VCaP (cell line): ENCODE measurements around the gene CYP27A1.

Experiments used
- H3K27ac ChIP-seq: fragments of 450-650 bp; 2 replicates; pipeline ENCODE4 v1.5.1; 2017
- TF ChIP-seq, protein P1 (sequence below): fragments of 450-650 bp; conservative IDR thresholded peaks from 2 replicates; pipeline ENCODE4 v1.5.1; 2017; ENCODE audit warnings: mild to moderate bottlenecking, moderate library complexity

The CYP27A1 gene

DNA sequence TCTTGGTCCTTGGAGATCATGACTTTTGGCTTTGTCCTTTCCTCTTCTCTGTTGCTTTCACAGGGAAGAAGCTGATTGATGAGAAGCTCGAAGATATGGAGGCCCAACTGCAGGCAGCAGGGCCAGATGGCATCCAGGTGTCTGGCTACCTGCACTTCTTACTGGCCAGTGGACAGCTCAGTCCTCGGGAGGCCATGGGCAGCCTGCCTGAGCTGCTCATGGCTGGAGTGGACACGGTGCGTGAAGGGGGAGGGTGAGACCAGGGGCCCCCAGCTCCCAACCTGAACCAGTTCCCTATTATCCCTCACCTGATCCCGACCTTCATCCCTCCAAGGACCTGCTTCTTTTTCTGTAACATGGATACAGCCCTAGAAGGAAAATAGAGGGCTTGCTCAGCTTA lies 30.9 kb downstream of the CYP27A1 start:
- TF ChIP-seq, protein P1, sequence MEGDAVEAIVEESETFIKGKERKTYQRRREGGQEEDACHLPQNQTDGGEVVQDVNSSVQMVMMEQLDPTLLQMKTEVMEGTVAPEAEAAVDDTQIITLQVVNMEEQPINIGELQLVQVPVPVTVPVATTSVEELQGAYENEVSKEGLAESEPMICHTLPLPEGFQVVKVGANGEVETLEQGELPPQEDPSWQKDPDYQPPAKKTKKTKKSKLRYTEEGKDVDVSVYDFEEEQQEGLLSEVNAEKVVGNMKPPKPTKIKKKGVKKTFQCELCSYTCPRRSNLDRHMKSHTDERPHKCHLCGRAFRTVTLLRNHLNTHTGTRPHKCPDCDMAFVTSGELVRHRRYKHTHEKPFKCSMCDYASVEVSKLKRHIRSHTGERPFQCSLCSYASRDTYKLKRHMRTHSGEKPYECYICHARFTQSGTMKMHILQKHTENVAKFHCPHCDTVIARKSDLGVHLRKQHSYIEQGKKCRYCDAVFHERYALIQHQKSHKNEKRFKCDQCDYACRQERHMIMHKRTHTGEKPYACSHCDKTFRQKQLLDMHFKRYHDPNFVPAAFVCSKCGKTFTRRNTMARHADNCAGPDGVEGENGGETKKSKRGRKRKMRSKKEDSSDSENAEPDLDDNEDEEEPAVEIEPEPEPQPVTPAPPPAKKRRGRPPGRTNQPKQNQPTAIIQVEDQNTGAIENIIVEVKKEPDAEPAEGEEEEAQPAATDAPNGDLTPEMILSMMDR = no peak
- H3K27ac ChIP-seq = no peak overlapping the region

DNA sequence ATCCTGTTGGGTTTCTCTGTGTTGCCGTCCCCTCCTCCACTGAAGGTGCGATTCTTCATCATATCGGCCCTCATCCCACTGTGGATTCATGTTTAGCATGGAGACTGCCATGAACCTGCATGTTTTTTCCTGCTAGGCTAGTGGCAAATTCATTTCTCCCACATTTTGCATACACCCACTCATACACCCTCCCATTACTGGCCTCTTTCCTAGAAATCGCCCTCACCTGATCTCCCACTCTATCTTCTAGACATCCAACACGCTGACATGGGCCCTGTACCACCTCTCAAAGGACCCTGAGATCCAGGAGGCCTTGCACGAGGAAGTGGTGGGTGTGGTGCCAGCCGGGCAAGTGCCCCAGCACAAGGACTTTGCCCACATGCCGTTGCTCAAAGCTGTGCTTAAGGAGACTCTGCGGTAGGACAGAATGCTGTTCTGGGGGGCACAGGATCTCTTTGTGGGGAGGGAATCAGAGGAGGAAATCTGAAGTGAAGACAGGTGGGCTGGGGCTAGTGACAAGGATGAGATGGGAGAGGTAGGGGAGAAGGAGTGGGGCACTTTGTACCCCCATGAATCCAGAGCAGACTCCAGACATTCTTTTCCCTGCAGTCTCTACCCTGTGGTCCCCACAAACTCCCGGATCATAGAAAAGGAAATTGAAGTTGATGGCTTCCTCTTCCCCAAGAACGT lies 32.0 kb downstream of the CYP27A1 start:
- TF ChIP-seq, protein P1 = no peak
- no peak overlapping the region for H3K27ac ChIP-seq

DNA sequence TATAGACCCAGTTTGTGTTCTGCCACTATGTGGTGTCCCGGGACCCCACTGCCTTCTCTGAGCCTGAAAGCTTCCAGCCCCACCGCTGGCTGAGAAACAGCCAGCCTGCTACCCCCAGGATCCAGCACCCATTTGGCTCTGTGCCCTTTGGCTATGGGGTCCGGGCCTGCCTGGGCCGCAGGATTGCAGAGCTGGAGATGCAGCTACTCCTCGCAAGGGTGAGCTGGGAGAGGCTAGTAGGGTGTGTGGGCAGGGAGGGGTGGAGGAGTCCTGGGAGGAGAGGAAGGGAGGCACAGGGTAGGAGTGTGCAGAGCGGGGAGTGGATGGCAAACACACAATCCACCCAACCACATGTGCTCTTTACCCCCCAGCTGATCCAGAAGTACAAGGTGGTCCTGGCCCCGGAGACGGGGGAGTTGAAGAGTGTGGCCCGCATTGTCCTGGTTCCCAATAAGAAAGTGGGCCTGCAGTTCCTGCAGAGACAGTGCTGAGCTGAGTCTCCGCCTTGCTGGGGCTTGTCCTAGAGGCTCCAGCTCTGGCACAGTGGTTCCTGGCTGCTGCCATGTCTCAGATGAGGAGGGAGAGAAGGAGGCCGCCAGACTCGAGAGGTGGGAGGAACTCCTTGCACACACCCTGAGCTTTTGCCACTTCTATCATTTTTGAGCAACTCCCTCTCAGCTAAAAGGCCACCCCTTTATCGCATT lies 32.7 kb downstream of the CYP27A1 start:
- H3K27ac ChIP-seq = no peak overlapping the region
- TF ChIP-seq, protein P1 = no peak

DNA sequence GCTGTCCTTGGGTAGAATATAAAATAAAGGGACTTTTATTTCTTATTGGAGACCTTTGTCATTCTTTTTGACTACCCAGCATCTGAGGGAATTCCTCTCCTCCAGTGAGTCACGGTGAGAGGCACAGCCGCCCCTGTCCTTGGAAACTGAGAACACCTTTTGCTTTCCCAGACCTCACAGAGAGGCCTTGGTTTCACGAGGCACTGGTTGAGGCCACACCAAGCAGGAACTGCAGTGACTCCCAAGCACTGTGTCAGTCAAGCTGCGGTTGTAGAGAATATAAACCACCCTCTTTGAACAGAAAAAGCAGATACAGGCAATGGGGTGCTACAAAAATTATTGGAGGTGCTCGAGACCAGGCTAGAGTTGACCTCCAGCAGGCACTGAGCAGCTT lies 33.3 kb downstream of the CYP27A1 start:
- TF ChIP-seq, protein P1 = no peak

DNA sequence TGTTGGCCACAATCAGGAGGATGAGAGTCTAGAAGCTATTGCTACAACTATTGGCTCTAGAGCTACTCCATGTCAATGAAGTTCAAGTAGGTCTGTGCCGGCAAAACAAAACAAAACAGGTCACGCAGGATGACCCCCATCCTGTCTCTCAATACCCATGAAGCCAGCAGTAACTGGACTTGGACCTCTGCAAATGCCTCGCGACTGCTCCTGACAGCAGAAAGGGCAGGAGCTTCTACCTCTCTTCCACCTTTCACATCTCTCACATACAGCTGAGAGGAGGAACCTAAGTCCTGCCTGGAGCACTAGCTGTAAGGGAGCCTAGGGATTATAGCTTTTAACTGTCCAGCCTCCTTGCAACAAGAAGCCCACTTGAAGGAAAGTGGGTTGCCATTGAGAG lies 33.7 kb downstream of the CYP27A1 start:
- no peak overlapping the region for H3K27ac ChIP-seq
- TF ChIP-seq, protein P1 = no peak

More for the DNA sequence above, 33.3 kb downstream of the CYP27A1 start:
- no peak overlapping the region for H3K27ac ChIP-seq

DNA sequence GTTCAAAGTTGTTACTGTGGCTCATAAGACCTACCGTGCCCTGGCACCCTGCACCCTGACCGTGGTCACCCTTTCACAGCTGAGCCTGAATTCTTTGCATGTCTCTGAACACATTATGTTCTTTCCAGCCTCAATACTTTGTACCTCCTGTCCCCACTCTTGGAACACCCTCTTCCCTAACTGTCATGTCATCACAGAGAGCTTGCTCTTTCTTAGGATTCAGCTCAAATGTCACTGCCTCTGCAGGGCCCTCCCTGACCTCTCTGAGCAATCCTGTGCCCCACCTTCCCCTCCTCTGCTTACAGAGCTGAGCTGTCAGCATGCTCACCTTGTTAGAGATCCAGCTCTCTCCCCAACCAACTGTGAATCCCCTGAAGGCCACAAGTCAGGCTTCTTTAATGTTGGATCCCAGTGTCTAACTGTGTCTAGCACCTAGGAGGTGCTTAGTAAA lies 34.6 kb downstream of the CYP27A1 start:
- H3K27ac ChIP-seq = no peak overlapping the region
- TF ChIP-seq, protein P1 = no peak

DNA sequence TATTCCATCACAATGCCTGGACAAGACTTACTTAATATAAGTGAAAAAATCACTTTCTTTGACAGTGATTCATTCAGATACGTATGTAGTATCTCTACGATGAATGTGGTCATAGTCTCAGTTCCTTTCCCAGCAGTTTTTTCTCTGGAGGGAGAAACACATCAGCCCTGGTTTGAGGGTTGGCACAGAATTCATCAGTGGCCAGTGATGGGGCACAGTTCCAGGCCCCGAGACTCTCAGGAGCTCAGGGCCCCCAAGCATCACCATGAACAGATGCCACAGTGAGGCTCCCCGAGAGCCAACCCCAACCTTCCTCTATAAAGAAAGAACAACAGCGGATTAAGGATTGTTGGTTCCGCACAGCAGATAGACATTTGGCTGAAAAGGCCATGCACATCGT lies 37.1 kb downstream of the CYP27A1 start:
- H3K27ac ChIP-seq = no peak overlapping the region
- TF ChIP-seq, protein P1 = no peak
